Sigmoid colon (tissue), 7 donors: Measurements from ENCODE around the gene STARD13. TPM values are rescaled to one million over a fixed set of nuclear protein-coding genes. Genes with fewer than 3 reads are reported as not detected.

Experiments
- DNase-seq: peaks from one replicate; pipeline ENCODE4 v3.0.0-alpha.2; 2019
- H3K27ac ChIP-seq, 4 donors: fragments of 200-600 bp; sonication (generic); one replicate each; pipeline ENCODE4 v1.5.1; 2016 to 2019; ENCODE audit warnings: mild to moderate bottlenecking in 1 of 4
- H3K27me3 ChIP-seq, 3 donors: fragments of 200-600 bp; sonication (generic); one replicate each; pipeline ENCODE4 v1.5.1; 2019; ENCODE audit warnings: mild to moderate bottlenecking in 1 of 3
- H3K36me3 ChIP-seq, 4 donors: fragments of 200-600 bp; sonication (generic); one replicate each; pipeline ENCODE4 v1.5.1; 2016 to 2019
- H3K4me1 ChIP-seq, 4 donors: fragments of 200-600 bp; sonication (generic); one replicate each; pipeline ENCODE4 v1.5.1; 2017 to 2019
- H3K4me3 ChIP-seq, 4 donors: fragments of 200-600 bp; sonication (generic); one replicate each; pipeline ENCODE4 v1.5.1; 2017 to 2019; ENCODE audit warnings: mild to moderate bottlenecking in 2 of 4, moderate library complexity in 1 of 4
- H3K9me3 ChIP-seq, 4 donors: fragments of 200-600 bp in 3 of 4; sonication (generic) in 3 of 4; one replicate each; pipeline versions ENCODE4 v1.5.1 to v1.6.1; 2013 to 2019
- EP300 ChIP-seq, 4 donors: sonication (generic); formaldehyde crosslinking; IDR thresholded peaks; one replicate each; pipeline ENCODE4 v1.6.1; 2017; ENCODE audit warnings: antibody characterized with exemption in 4 of 4
- POLR2A ChIP-seq, 2 donors: fragments of 450-650 bp; IDR thresholded peaks; one replicate each; pipeline ENCODE4 v1.6.1; 2016; ENCODE audit warnings: antibody characterized with exemption in 2 of 2, mild to moderate bottlenecking in 2 of 2, moderate library complexity in 2 of 2
- POLR2AphosphoS5 ChIP-seq, 4 donors: sonication (generic); formaldehyde crosslinking; IDR thresholded peaks; one replicate each; pipeline ENCODE4 v1.6.1; 2017; ENCODE audit warnings: antibody characterized with exemption in 4 of 4
- WGBS, 2 donors: extraction: QIAGEN DNeasy Blood & Tissue Kit; methylation state at CpG; one replicate each; pipeline ENCODE4 v1.1.7; 2013; 5-methylcytosine and 5-hydroxymethylcytosine counted together
- intact Hi-C: fragments of 100-400 bp; cut with DNase I; formaldehyde crosslinking; loops from one replicate; pipeline ENCODE4 v1.15.1; 2023
- polyA plus RNA-seq, 3 donors: library from polyadenylated mRNA; stranded (reverse); fragments of 200-250 nt; gene quantifications; one replicate each; pipeline ENCODE4 v1.2.3, GENCODE V29; 2013
- total RNA-seq, 4 donors: library from RNA; depleted of rRNA; stranded (reverse); fragments of >200 nt; gene quantifications; one replicate each; pipeline ENCODE4 v1.1.0, GENCODE V29; 2016
- TF ChIP-seq, protein P1 (sequence below), 4 experiments: fragments of 450-650 bp in 3 of 4; fragments of 200-600 bp in 1 of 4; IDR thresholded peaks; one replicate each; pipeline ENCODE4 v1.5.1; 2016 to 2019; ENCODE audit warnings: antibody characterized with exemption in 4 of 4, mild to moderate bottlenecking in 3 of 4, moderate library complexity in 2 of 4
- donor health status: healthy with polysubstance abuse.
- donor health status: Bipolar disorder and iron deficiency.
- donor health status: healthy.

The STARD13 gene
- total and polyA plus RNA-seq, 7 donors, result 3.7 to 102 (median 66.7) TPM

DNA sequence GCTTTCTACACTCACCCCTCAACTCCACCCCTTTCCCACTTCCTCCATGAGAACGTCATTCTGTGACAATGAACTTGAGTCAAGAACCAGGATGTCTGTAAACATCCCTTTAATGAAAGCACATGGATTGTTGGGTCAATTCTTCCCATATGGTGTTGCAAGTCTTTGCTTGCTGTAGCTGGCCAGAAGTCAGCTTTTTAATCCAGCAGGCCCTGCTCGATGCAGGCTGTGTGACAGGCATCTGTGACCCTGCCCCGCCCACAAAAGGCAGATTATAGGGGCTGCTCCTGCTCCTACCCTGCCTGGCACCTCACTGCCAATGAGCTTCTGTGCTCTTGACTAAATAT is 78.0 kb downstream of the STARD13 start:
- no peaks in the 10 kb centered on the region for H3K27me3 ChIP-seq
- H3K27ac ChIP-seq, result peak overlapping the region; percentile 83 to 88 (median 84)
- TF ChIP-seq POLR2A (IDR thresholded peaks at IDR 0.05), result no peak
- TF ChIP-seq EP300 (IDR thresholded peaks at IDR 0.05), result peak in 2 of 4 donors; percentile 28 to 34
- TF ChIP-seq POLR2AphosphoS5 (IDR thresholded peaks at IDR 0.05), result peak in 1 of 4 donors; percentile 51
- 26 to 46% methylated on average over 3 of the region's 3 CpGs for WGBS, 2 donors
- H3K4me1 ChIP-seq, result peaks cover 0 to 68% (median 51%) of the 10 kb centered on the region in 4 donors
- H3K9me3 ChIP-seq, result no peaks in the 10 kb centered on the region
- H3K4me3 ChIP-seq, result no peak overlapping the region
- intact Hi-C loops, result loop anchor here (5.0 kb wide), 4 partner anchors 65 to 620 kb away; partner anchors contain the start of gene PDS5B
- DNase-seq, result no peak
- H3K36me3 ChIP-seq, result no peaks in the 10 kb centered on the region

DNA sequence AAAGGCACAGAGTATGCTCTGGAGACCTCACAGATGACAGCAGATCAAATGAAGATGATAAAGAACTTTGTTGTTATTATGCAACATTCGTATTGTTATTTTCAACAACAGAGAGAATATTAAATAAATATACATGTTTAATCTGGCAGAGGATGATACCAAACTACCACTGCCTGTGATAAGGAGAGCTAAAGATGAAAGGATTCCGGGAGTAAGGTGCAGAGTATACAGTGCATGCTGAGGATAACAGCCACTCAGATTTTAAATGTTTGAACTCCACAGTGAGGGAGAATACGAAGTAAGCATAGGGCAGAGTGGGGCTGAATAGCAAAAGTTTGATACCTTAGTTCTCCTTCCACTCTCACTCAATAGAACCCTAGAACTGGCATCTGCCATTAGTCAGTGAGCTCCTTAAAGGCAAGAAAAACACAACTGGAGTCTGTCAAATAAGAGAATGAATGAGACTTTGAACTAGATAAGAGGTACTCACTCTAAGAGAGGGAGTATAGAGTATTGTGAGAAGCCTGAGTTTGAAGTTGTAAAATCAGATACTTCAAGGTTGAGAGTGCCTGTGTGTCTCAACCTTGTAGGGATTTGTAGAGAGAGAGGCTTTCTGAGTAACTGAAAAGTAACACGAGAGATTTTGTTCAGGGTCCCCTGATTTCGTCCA is 78.5 kb downstream of the STARD13 start:
- H3K36me3 ChIP-seq, result no peaks in the 10 kb centered on the region
- peak overlapping the region; percentile 83 to 88 (median 84) for H3K27ac ChIP-seq
- TF ChIP-seq, protein P1, sequence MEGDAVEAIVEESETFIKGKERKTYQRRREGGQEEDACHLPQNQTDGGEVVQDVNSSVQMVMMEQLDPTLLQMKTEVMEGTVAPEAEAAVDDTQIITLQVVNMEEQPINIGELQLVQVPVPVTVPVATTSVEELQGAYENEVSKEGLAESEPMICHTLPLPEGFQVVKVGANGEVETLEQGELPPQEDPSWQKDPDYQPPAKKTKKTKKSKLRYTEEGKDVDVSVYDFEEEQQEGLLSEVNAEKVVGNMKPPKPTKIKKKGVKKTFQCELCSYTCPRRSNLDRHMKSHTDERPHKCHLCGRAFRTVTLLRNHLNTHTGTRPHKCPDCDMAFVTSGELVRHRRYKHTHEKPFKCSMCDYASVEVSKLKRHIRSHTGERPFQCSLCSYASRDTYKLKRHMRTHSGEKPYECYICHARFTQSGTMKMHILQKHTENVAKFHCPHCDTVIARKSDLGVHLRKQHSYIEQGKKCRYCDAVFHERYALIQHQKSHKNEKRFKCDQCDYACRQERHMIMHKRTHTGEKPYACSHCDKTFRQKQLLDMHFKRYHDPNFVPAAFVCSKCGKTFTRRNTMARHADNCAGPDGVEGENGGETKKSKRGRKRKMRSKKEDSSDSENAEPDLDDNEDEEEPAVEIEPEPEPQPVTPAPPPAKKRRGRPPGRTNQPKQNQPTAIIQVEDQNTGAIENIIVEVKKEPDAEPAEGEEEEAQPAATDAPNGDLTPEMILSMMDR (IDR thresholded peaks at IDR 0.05), result no peak
- no peak for TF ChIP-seq POLR2AphosphoS5 (IDR thresholded peaks at IDR 0.05)
- TF ChIP-seq EP300 (IDR thresholded peaks at IDR 0.05), result no peak
- no peak for TF ChIP-seq POLR2A (IDR thresholded peaks at IDR 0.05)
- H3K27me3 ChIP-seq, result no peaks in the 10 kb centered on the region
- no peak for DNase-seq
- H3K4me3 ChIP-seq, result no peak overlapping the region
- H3K9me3 ChIP-seq, result no peaks in the 10 kb centered on the region
- peaks cover 0 to 69% (median 56%) of the 10 kb centered on the region in 4 donors for H3K4me1 ChIP-seq
- intact Hi-C loops, result loop anchor here (5.0 kb wide), 4 partner anchors 65 to 620 kb away; partner anchors contain the start of gene PDS5B
- WGBS, 2 donors, result 34 to 52% methylated on average over 5 of the region's 5 CpGs

DNA sequence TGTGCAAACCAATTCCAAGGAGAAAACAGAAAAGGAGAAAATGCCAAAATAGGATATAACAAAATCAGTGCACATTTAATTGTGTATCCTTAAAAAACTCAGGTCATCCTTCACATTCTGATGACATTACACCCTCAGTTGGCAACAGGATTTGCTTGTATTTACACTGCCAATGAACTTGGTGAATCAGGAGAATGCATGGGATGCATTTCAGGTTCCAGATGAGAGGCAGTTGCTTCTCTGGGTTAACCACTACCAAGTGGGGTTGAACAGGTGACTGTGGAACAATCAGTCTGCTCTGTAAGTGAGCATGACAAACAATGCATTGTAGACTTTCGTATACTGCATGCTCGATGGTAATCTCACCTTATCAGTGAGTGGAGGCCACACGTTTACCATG is 79.1 kb downstream of the STARD13 start:
- DNase-seq, result no peak
- TF ChIP-seq POLR2AphosphoS5 (IDR thresholded peaks at IDR 0.05), result no peak
- no peak for TF ChIP-seq EP300 (IDR thresholded peaks at IDR 0.05)
- TF ChIP-seq, protein P1 (IDR thresholded peaks at IDR 0.05), result no peak
- TF ChIP-seq POLR2A (IDR thresholded peaks at IDR 0.05), result no peak
- H3K9me3 ChIP-seq, result no peaks in the 10 kb centered on the region
- H3K4me1 ChIP-seq, result peaks cover 0 to 73% (median 63%) of the 10 kb centered on the region in 4 donors
- H3K27me3 ChIP-seq, result no peaks in the 10 kb centered on the region
- intact Hi-C loops, result loop anchor here (5.0 kb wide), 4 partner anchors 66 to 619 kb away; partner anchors contain the start of gene PDS5B
- peak overlapping the region; percentile 83 to 88 (median 84) for H3K27ac ChIP-seq
- H3K4me3 ChIP-seq, result peak overlapping the region in 1 of 4 donors; percentile 58
- no peaks in the 10 kb centered on the region for H3K36me3 ChIP-seq
- WGBS, 2 donors, result 44 to 79% methylated on average over 3 of the region's 3 CpGs

DNA sequence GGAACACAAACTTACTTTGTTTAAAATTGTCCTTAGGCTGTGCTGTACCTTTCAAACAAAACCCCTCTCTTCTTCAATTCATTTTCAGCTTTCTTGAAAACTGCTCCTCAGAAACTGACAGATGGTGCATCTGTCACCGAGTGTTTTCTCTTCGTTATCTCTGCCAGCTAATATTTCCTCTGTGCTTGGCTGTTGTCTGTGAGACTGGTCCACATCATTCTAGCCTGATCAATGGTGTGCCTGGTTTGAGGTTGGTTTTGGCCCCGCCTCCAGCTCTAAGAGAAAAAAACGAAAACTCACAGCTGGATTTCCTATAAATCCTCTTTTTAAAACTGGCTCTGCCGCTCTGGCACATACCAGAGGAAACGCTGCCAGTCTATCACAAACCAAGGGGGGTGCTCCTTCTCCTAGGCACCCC is 79.7 kb downstream of the STARD13 start:
- TF ChIP-seq, protein P1 (IDR thresholded peaks at IDR 0.05), result no peak
- TF ChIP-seq POLR2A (IDR thresholded peaks at IDR 0.05), result no peak
- TF ChIP-seq POLR2AphosphoS5 (IDR thresholded peaks at IDR 0.05), result peak in 3 of 4 donors; percentile 29 to 64 (median 51)
- peak in 1 of 4 donors; percentile 33 for TF ChIP-seq EP300 (IDR thresholded peaks at IDR 0.05)
- Histone ChIP-seq H3K36me3 (no peaks in the 10 kb centered on the region), H3K27ac (peak overlapping the region; percentile 83 to 88 (median 84)), H3K4me1 (peaks cover 0 to 79% (median 69%) of the 10 kb centered on the region in 4 donors), H3K27me3 (no peaks in the 10 kb centered on the region), H3K9me3 (no peaks in the 10 kb centered on the region), H3K4me3 (peak overlapping the region; percentile 36 to 58 (median 51))
- 32 to 70% methylated on average over 6 of the region's 6 CpGs for WGBS, 2 donors
- DNase-seq, result no peak
- intact Hi-C loops, result loop anchor here (2.0 to 5.0 kb wide), 5 partner anchors 66 to 619 kb away; partner anchors contain the start of gene PDS5B

DNA sequence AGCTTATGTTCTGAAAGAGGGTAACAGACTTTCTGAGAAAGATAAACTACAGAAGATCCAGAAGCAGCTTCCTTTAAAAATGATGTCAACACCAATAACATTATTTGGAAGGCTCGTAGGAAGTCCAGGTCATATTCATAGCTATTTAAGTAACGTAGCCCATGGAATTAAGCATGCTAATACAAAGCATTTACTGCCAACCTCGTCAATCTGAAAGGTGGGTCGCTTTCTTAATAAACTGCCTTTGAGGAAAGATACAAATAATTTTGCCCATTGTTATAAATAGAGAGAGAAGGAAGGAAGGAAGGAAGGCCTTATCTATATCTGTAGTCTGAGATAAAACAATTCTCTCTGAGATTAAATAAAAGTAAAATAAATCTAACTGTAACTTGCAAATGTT is 80.3 kb downstream of the STARD13 start:
- Histone ChIP-seq H3K27me3 (no peaks in the 10 kb centered on the region), H3K36me3 (no peaks in the 10 kb centered on the region), H3K9me3 (no peaks in the 10 kb centered on the region), H3K27ac (peak overlapping the region; percentile 83 to 88 (median 84)), H3K4me1 (peaks cover 0 to 79% (median 71%) of the 10 kb centered on the region in 4 donors), H3K4me3 (peak overlapping the region; percentile 36 to 58 (median 51))
- no peak for DNase-seq
- TF ChIP-seq POLR2AphosphoS5 (IDR thresholded peaks at IDR 0.05) (no peak), POLR2A (IDR thresholded peaks at IDR 0.05) (no peak), EP300 (IDR thresholded peaks at IDR 0.05) (no peak)
- TF ChIP-seq, protein P1 (IDR thresholded peaks at IDR 0.05), result no peak
- 66 to 78% methylated on average over 4 of the region's 4 CpGs for WGBS, 2 donors
- intact Hi-C loops, result loop anchor here (2.0 to 5.0 kb wide), 5 partner anchors 67 to 618 kb away; partner anchors contain the start of gene PDS5B
